ENCODE measurements around the gene ENDOV.

DNA sequence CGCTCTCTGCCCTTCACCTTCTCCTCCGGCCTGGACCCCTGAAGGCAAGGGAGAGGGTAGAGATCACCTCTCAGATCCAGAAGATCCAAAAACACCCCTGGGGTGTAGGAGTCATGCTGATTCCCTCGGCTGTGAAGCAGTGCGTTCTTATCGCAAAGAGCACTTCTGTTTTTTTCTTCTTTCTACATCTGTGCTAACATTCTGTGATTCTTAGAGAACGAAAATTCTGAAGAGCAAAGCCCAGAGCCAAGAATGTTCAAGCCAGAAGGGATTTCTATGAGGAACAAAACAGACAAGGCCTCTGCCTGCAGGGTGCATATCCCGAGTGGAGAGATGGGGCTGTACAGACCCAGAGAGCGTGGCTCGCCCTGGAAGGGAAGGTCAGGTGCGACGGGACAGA lies 44.3 kb downstream of the ENDOV start:
- TF ChIP-seq POLR2AphosphoS5 (IDR thresholded peaks at IDR 0.05; ENCODE audit: low read depth, low read length) = no peak
- TF ChIP-seq POLR2A (IDR thresholded peaks at IDR 0.05; ENCODE audit: low read depth, low read length) = no peak
- no peak for TF ChIP-seq TAF1 (IDR thresholded peaks at IDR 0.05; ENCODE audit: low read depth, low read length)

All from GM12891 (cell line).